GM12875 (cell line): ENCODE data around the gene IKZF4.

Source experiments
- H3K4me3 ChIP-seq: one replicate; pipeline ENCODE4 v1.5.1; 2011; ENCODE audit warnings: low read depth, low read length, control low read depth
- TF ChIP-seq, protein P1 (sequence below): IDR thresholded peaks from 2 replicates; pipeline ENCODE4 v1.5.1; 2011; ENCODE audit warnings: low read depth, mild to moderate bottlenecking, control low read depth, inconsistent platforms, low read length, moderate library complexity, borderline replicate concordance; ENCODE audit not compliant: insufficient read depth

IKZF4 gene

DNA sequence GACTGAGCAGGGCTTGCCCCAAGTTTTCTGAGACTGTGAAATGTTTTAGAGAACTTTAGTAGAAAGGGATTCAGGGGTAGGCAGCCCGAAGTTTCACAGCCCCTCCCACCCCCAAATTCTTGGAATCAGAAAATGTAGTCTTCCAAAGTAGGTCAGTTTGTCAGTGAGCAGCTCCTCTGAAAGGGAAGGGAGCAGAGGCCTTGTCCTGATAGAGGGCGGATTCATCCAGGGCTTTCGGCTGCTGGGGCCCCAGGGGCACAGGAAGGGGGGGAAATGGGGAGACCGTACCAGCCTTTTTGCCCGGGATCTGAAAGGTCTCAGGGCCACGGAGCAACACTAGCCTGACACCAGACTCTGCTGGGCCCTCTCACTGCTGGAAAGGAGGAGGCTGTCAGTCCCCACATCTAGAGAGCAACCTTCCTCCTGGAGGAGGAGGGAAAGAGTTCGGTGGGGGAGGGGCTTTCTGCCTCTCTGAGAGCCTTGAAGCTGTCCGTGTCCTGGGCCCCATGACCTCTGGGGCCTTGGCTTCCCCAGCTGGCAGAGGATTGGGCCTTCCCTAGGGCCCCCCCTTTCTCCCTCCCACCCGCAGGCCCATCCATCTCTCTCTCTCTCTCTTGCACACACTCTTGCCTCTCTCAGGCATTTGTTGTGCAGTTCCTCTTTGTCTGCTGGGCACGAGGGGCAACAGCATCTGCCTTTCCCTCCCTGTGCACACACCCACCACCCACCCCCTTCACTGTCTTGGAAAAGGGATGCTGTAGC, at the start of gene IKZF4:
Gene IKZF4 (plus strand): TSS at position 621 of the 762 bp plus-strand sequence. CDS start 451 bp downstream, outside the sequence.
- TF ChIP-seq, protein P1, sequence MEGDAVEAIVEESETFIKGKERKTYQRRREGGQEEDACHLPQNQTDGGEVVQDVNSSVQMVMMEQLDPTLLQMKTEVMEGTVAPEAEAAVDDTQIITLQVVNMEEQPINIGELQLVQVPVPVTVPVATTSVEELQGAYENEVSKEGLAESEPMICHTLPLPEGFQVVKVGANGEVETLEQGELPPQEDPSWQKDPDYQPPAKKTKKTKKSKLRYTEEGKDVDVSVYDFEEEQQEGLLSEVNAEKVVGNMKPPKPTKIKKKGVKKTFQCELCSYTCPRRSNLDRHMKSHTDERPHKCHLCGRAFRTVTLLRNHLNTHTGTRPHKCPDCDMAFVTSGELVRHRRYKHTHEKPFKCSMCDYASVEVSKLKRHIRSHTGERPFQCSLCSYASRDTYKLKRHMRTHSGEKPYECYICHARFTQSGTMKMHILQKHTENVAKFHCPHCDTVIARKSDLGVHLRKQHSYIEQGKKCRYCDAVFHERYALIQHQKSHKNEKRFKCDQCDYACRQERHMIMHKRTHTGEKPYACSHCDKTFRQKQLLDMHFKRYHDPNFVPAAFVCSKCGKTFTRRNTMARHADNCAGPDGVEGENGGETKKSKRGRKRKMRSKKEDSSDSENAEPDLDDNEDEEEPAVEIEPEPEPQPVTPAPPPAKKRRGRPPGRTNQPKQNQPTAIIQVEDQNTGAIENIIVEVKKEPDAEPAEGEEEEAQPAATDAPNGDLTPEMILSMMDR, result no peak
- H3K4me3 ChIP-seq, result no peak within 1 kb of the TSS

GRCh38 chr12:55972042-55972441, 48.8 kb upstream of the IKZF4 start:
- no peak overlapping the region for H3K4me3 ChIP-seq
- TF ChIP-seq, protein P1, result no peak

- H3K4me3 ChIP-seq, result peak overlapping the region; percentile 52
- TF ChIP-seq, protein P1, result no peak
Measured at GRCh38 chr12:55972456-55972855, 48.4 kb upstream of the IKZF4 start.

GRCh38 chr12:55972911-55973598, 47.8 kb upstream of the IKZF4 start:
- peak overlapping the region; percentile 52 for H3K4me3 ChIP-seq
- TF ChIP-seq, protein P1, result no peak

GRCh38 chr12:55973599-55974307, 47.1 kb upstream of the IKZF4 start, which contains the start of gene RAB5B:
TSS of gene RAB5B (plus strand) at chr12:55974078. CDS start at chr12:55986961, 12,883 bp downstream.
- H3K4me3 ChIP-seq, result peak within 1 kb of the TSS; percentile 76
- TF ChIP-seq, protein P1, result no peak

GRCh38 chr12:55974308-55974730, 46.5 kb upstream of the IKZF4 start:
- H3K4me3 ChIP-seq, result peak overlapping the region; percentile 76
- TF ChIP-seq, protein P1, result no peak
